OCI-LY3 (cell line): ENCODE data around the gene TMOD2.

ENCODE experiments used
- H2AFZ ChIP-seq: fragments of 200-600, 300-600 bp; shearing (Covaris generic); 2 replicates; pipeline ENCODE4 v1.6.0; 2014; ENCODE audit warnings: antibody characterized with exemption, low read depth, low read length
- H3K27ac ChIP-seq: fragments of 200-600, 300-600 bp; sonication (generic); 2 replicates; pipeline ENCODE4 v1.5.1; 2014; ENCODE audit warnings: mild to moderate bottlenecking, low read length, moderate library complexity, mixed read lengths
- H3K27me3 ChIP-seq: fragments of 200-600, 300-600 bp; sonication (generic); 2 replicates; pipeline ENCODE4 v1.6.1; 2014; ENCODE audit warnings: low read depth, low read length, mixed read lengths
- H3K36me3 ChIP-seq: fragments of 200-600, 300-600 bp; sonication (generic); replicated peaks from 2 replicates; pipeline ENCODE3; 2014; ENCODE audit warnings: low read depth, low read length, mixed read lengths
- H3K4me1 ChIP-seq: fragments of 300-600, 200-600 bp; sonication (generic); 2 replicates; pipeline ENCODE4 v1.6.1; 2014; ENCODE audit warnings: low read length, mixed read lengths
- H3K4me2 ChIP-seq: fragments of 200-600, 300-600 bp; sonication (generic); 2 replicates; pipeline ENCODE4 v1.6.1; 2014; ENCODE audit warnings: low read length, mixed read lengths
- H3K4me3 ChIP-seq: fragments of 300-600, 200-600 bp; sonication (generic); 2 replicates; pipeline ENCODE4 v1.5.1; 2014; ENCODE audit warnings: antibody characterized with exemption, mild to moderate bottlenecking, low read length, moderate library complexity
- H3K79me2 ChIP-seq: fragments of 300-600, 200-600 bp; shearing (Covaris generic); 2 replicates; pipeline ENCODE4 v1.6.1; 2014; ENCODE audit warnings: mild to moderate bottlenecking, low read length, mixed read lengths
- H3K9ac ChIP-seq: fragments of 300-600, 200-600 bp; shearing (Covaris generic); 2 replicates; pipeline ENCODE4 v1.6.0; 2014; ENCODE audit warnings: mild to moderate bottlenecking, low read length, moderate library complexity
- H3K9me3 ChIP-seq: fragments of 200-600, 300-600 bp; shearing (Covaris generic); 2 replicates; pipeline ENCODE4 v1.6.1; 2014; ENCODE audit warnings: low read length, mixed read lengths; ENCODE audit not compliant: insufficient read depth
- H4K20me1 ChIP-seq: fragments of 200-600, 300-600 bp; sonication (generic); 2 replicates; pipeline ENCODE4 v1.6.1; 2016; ENCODE audit warnings: low read length, mixed read lengths; ENCODE audit not compliant: insufficient read depth
- EZH2phosphoT487 ChIP-seq: fragments of 200-600 bp; shearing (Covaris generic); IDR thresholded peaks from 2 replicates; pipeline ENCODE4 v1.6.1; 2018; ENCODE audit warnings: antibody characterized with exemption, mixed run types, low read depth
- TF ChIP-seq, protein P1 (sequence below): fragments of 200-600, 300-600 bp; sonication (generic); IDR thresholded peaks from 2 replicates; pipeline ENCODE4 v1.5.1; 2014; ENCODE audit warnings: antibody characterized with exemption, low read length, low read depth

TMOD2 gene

DNA sequence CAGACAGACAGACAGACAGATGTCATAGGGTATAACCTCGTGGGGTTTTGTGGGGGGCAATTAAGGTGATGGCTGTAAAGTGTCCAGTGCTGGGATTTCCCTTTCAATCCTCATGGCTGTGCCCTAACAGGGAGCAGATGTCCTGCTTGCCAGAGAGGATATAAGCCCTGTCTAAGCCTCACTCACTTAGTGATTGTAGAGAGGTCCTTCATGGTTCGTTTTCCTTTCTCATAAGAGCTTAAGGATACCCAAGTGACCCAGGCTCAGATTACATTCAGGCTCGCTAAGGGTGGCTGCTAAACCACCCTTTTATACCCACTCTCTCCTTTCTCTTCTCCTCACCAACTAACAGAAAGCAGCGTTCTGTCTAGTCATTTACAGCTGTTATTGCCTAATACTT, 33.2 kb upstream of the TMOD2 start:
- Histone ChIP-seq H3K9ac (no peak overlapping the region), H2AFZ (no peak overlapping the region), H3K4me1 (no peaks in the 10 kb centered on the region), H3K4me2 (no peak overlapping the region), H3K79me2 (no peaks in the 10 kb centered on the region), H3K27ac (no peak overlapping the region), H3K9me3 (no peaks in the 10 kb centered on the region), H4K20me1 (no peaks in the 10 kb centered on the region), H3K27me3 (no peaks in the 10 kb centered on the region), H3K4me3 (no peak overlapping the region), H3K36me3 (peaks cover 26% of the 10 kb centered on the region)
- TF ChIP-seq EZH2phosphoT487 = no peak
- TF ChIP-seq, protein P1, sequence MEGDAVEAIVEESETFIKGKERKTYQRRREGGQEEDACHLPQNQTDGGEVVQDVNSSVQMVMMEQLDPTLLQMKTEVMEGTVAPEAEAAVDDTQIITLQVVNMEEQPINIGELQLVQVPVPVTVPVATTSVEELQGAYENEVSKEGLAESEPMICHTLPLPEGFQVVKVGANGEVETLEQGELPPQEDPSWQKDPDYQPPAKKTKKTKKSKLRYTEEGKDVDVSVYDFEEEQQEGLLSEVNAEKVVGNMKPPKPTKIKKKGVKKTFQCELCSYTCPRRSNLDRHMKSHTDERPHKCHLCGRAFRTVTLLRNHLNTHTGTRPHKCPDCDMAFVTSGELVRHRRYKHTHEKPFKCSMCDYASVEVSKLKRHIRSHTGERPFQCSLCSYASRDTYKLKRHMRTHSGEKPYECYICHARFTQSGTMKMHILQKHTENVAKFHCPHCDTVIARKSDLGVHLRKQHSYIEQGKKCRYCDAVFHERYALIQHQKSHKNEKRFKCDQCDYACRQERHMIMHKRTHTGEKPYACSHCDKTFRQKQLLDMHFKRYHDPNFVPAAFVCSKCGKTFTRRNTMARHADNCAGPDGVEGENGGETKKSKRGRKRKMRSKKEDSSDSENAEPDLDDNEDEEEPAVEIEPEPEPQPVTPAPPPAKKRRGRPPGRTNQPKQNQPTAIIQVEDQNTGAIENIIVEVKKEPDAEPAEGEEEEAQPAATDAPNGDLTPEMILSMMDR = no peak

GRCh38 chr15:51718746-51719145, 32.7 kb upstream of the TMOD2 start:
- no peaks in the 10 kb centered on the region for H3K9me3 ChIP-seq
- H3K79me2 ChIP-seq = no peaks in the 10 kb centered on the region
- H4K20me1 ChIP-seq = no peaks in the 10 kb centered on the region
- no peak overlapping the region for H3K4me2 ChIP-seq
- no peak overlapping the region for H3K4me3 ChIP-seq
- H3K27ac ChIP-seq = no peak overlapping the region
- peaks cover 30% of the 10 kb centered on the region for H3K36me3 ChIP-seq
- H2AFZ ChIP-seq = no peak overlapping the region
- TF ChIP-seq, protein P1 = no peak
- no peak for TF ChIP-seq EZH2phosphoT487
- no peaks in the 10 kb centered on the region for H3K27me3 ChIP-seq
- H3K4me1 ChIP-seq = no peaks in the 10 kb centered on the region
- H3K9ac ChIP-seq = no peak overlapping the region

DNA sequence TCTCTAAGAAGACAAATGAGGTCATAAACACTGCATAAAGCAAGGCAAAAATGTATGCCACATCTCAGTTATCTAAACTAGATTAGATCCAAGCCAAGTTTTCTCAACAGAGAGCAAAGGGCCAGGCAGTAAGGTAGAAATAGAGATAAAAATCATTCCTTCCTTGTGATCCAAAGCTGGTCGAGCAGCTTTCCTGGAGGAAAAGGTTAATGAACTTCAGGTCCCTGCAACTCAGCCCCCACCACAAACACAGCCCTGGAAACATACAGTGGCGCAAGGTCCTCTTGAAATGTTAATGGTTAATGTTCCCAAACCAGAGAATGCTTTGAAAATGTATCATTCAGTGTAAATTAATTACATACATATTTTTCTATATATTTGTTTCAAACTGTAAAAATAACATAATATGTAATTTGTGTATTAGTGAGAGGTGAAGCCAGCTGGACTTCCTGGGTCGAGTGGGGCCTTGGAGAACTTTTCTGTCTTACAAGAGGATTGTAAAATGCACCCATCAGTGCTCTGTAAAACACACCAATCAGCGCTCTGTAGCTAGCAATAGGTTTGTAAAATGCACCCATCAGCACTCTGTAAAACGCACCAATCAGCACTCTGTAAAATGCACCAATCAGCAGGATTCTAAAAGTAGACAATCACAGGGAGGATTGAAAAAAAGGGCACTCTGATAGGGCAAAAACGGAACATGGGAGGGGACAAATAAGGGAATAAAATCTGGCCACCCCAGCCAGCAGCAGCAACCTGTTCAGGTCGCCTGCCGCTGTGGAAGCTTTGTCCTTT, 31.0 kb upstream of the TMOD2 start:
- H3K36me3 ChIP-seq = peaks cover 34% of the 10 kb centered on the region
- no peaks in the 10 kb centered on the region for H4K20me1 ChIP-seq
- H2AFZ ChIP-seq = no peak overlapping the region
- H3K9ac ChIP-seq = no peak overlapping the region
- no peak overlapping the region for H3K4me2 ChIP-seq
- H3K27me3 ChIP-seq = no peaks in the 10 kb centered on the region
- no peaks in the 10 kb centered on the region for H3K4me1 ChIP-seq
- 0 out of 2 replicates have a peak, but pooled peaks cover 3% of the 10 kb centered on the region for H3K79me2 ChIP-seq
- no peaks in the 10 kb centered on the region for H3K9me3 ChIP-seq
- H3K4me3 ChIP-seq = no peak overlapping the region
- no peak for TF ChIP-seq EZH2phosphoT487
- TF ChIP-seq, protein P1 = no peak
- H3K27ac ChIP-seq = no peak overlapping the region

DNA sequence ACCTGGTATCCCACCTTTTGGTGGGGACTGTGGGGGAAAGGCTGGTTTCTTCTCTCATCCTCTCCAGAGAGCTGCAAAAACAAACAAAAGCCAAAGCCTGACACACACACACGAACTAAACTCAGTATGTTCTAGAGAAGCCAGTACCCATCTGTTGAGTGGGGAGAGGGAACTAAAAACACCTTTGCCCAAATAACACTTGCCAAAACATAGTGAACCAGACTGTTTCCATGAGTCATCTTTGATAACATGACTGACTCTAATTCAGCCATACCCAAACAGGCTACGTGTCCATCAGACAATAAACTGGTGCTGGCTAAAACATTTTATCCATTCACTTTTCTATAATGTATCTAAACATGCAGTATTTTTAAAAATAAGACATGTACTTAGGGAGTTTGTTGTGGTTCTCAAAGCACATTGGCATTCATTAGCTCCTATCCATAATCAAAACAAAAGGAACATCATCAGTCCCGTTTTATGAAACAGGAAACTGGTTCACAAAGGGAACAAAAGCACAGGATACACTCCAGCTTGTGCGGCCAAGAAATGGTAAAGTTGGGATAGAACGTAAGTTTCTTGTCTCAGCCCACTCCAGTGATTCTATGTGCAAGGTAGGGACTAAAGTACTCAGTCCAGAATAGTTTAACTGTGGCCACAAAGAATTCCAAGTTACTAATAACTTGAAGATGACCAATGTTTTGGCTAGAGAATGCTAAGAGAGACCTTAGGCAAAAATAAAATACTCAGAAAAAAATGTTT, 30.0 kb upstream of the TMOD2 start:
- H3K9ac ChIP-seq = no peak overlapping the region
- TF ChIP-seq, protein P1 = no peak
- no peak for TF ChIP-seq EZH2phosphoT487
- no peak overlapping the region for H3K4me2 ChIP-seq
- peaks cover 29% of the 10 kb centered on the region for H3K36me3 ChIP-seq
- no peaks in the 10 kb centered on the region for H3K27me3 ChIP-seq
- H2AFZ ChIP-seq = no peak overlapping the region
- peaks cover 11% of the 10 kb centered on the region for H3K79me2 ChIP-seq
- H3K27ac ChIP-seq = no peak overlapping the region
- H3K4me1 ChIP-seq = peaks cover 8% of the 10 kb centered on the region
- no peak overlapping the region for H3K4me3 ChIP-seq
- H4K20me1 ChIP-seq = peaks cover 8% of the 10 kb centered on the region
- no peaks in the 10 kb centered on the region for H3K9me3 ChIP-seq
